Measurements from ENCODE around the gene SGO2.
"Not testable (repeated sequence)": the region's sequence is repeated elsewhere in the genome, so short reads cannot be mapped to it uniquely, and the experiment has no call there.

Gene SGO2

DNA sequence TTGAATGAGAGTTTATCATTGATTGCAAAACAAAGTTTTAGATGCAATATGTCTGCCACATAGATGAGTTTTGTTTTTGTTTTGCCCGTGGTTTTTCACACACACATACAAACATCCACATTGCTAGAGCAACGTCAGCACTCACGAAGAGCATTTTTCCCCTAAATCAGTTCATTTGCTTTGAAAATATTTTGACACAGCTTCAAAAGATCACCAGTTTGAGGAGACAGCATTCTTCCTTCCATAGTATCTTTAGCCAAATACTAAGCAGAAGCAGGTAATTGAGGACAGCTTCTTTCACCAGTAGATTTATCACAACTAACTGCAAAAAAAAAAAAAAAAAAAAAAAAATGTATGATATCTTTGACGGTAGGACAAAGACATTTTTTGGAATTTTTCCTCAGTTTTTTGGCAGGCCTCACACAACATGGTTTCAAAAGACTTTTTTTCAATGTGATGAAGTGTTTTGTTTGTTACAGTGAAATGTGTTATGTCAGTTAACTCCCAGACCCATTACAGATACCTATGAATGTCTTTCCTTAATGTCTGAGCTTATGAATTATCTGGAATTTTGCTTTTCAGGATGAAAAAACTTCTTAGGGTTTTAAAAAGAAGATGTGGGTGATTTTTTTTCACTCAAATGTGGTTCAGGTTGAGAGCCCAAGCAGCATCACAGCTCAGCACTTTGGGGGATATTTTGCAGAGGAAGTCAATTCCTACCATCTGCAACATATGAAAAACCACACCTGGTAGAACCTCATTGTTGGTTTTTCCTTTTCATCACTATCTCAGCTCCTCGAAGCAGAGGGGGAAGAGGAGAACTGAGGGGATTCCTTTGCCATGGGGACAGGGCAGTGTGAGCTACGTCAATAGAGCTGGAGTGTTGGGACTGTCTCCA, 91.4 kb downstream of the SGO2 start:
- Mint-ChIP-seq H3K27me3 (peaks cover 9% of the 10 kb centered on the region), H3K36me3 (no peaks in the 10 kb centered on the region), H3K4me3 (no peak overlapping the region), H3K9me3 (no peaks in the 10 kb centered on the region), H3K27ac (no peak overlapping the region), H3K4me1 (peaks cover 6% of the 10 kb centered on the region)
- no peak for ATAC-seq

DNA sequence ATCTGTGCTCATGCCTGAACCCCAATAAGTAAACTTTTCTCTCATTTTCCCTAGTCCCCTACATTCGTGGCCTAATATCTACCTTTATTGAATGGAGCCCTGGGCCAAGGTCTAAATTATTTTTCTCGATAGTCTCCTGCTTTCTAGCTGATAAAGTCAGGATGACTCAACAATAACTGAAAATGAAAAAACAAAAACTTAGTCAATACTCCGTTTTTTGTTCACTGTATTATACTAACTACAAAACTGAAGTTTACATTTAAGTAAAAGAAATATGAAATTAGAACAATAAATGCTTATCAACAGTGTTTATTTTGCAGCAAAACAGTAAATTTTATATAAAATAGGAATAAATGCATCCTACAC, 92.0 kb downstream of the SGO2 start:
- H3K9me3 Mint-ChIP-seq: no peaks in the 10 kb centered on the region

GRCh38 chr2:200618590-200619021, 92.6 kb downstream of the SGO2 start:
- H3K27me3 Mint-ChIP-seq: peaks cover 13% of the 10 kb centered on the region
- ATAC-seq: no peak
- no peak overlapping the region for H3K27ac Mint-ChIP-seq
- no peaks in the 10 kb centered on the region for H3K36me3 Mint-ChIP-seq
- peaks cover 6% of the 10 kb centered on the region for H3K4me1 Mint-ChIP-seq
- H3K4me3 Mint-ChIP-seq: no peak overlapping the region
- no peaks in the 10 kb centered on the region for H3K9me3 Mint-ChIP-seq

More for the DNA sequence above, 92.0 kb downstream of the SGO2 start:
- no peak overlapping the region for H3K4me3 Mint-ChIP-seq
- H3K27me3 Mint-ChIP-seq: peaks cover 9% of the 10 kb centered on the region
- no peak overlapping the region for H3K27ac Mint-ChIP-seq
- H3K36me3 Mint-ChIP-seq: no peaks in the 10 kb centered on the region
- peaks cover 6% of the 10 kb centered on the region for H3K4me1 Mint-ChIP-seq
- ATAC-seq: no peak

- Mint-ChIP-seq H3K9me3 (no peaks in the 10 kb centered on the region), H3K4me3 (no peak overlapping the region), H3K4me1 (peaks cover 6% of the 10 kb centered on the region), H3K36me3 (no peaks in the 10 kb centered on the region), H3K27ac (no peak overlapping the region), H3K27me3 (peaks cover 15% of the 10 kb centered on the region)
- no peak for ATAC-seq
Observed at GRCh38 chr2:200619279-200619678, 93.3 kb downstream of the SGO2 start.

GRCh38 chr2:200620606-200621390, 94.8 kb downstream of the SGO2 start:
- Mint-ChIP-seq H3K4me1 (peaks cover 6% of the 10 kb centered on the region), H3K27me3 (peaks cover 15% of the 10 kb centered on the region), H3K36me3 (no peaks in the 10 kb centered on the region), H3K4me3 (no peak overlapping the region), H3K9me3 (no peaks in the 10 kb centered on the region), H3K27ac (no peak overlapping the region)
- ATAC-seq: no peak

DNA sequence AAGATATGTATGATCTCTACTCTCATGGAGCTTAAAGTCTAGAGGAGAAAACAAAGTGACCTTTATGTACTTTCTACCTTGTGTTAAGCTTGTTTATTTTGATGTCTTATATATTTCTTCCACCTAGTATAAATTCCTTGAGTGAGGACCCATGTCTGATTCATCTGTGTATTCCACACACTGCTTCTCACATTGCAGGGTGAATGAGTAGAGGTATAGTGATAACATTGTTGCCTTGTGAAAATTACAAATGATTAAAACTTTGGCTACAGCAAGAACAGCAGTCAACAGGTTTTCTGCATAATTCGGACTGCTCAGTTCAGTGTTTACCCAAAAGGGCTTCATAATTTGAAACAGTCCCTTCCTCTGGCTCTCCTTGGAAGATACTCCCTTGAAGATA, 96.1 kb downstream of the SGO2 start:
- H3K27ac Mint-ChIP-seq: no peak overlapping the region
- peaks cover 6% of the 10 kb centered on the region for H3K4me1 Mint-ChIP-seq
- H3K27me3 Mint-ChIP-seq: peaks cover 15% of the 10 kb centered on the region
- ATAC-seq: no peak
- no peaks in the 10 kb centered on the region for H3K9me3 Mint-ChIP-seq
- H3K36me3 Mint-ChIP-seq: no peaks in the 10 kb centered on the region
- no peak overlapping the region for H3K4me3 Mint-ChIP-seq

DNA sequence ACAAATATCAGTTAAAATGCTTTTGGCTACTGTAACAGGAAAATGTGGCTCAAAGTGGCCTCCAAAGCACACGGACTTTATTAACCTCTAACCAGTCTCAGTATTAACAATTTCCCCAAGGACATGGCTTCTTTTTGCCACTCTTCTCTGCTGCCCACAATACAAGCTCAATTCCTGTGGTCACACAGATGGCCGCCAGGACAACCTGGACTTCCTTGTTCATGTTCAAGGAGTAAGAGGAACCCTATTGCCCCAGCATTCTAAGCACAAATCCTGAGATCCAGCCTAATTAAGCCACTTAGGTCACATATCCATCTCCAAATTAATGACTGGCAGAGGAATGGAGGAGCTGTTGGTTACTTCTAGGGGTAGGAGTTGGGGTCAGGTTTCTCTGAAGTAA, 98.0 kb downstream of the SGO2 start:
- H3K36me3 Mint-ChIP-seq: no peaks in the 10 kb centered on the region
- no peak overlapping the region for H3K4me3 Mint-ChIP-seq
- no peak for ATAC-seq
- H3K4me1 Mint-ChIP-seq: no peaks in the 10 kb centered on the region
- H3K27me3 Mint-ChIP-seq: peaks cover 32% of the 10 kb centered on the region
- H3K9me3 Mint-ChIP-seq: no peaks in the 10 kb centered on the region
- no peak overlapping the region for H3K27ac Mint-ChIP-seq

DNA sequence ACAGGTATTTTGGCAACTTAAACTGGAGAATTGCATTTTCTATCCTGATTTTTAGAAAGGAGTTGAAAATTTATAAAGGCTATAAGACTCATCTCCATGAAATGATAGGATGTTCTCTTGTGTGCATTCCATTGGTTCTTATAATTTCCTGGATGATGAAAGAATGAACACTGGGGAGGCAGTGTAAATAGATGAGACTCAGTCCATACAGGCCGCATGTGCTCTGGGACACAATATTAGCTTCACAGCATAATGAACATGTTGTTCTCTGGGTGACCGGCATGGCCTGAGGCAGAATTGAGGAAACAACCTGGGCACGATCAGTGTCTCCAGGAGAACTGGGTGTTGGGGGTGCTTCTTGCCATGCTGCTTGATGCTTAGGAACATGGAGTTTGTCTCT, 98.7 kb downstream of the SGO2 start:
- H3K9me3 Mint-ChIP-seq: no peaks in the 10 kb centered on the region
- H3K4me1 Mint-ChIP-seq: no peaks in the 10 kb centered on the region
- H3K4me3 Mint-ChIP-seq: no peak overlapping the region
- H3K36me3 Mint-ChIP-seq: no peaks in the 10 kb centered on the region
- H3K27ac Mint-ChIP-seq: no peak overlapping the region
- H3K27me3 Mint-ChIP-seq: peaks cover 38% of the 10 kb centered on the region
- no peak for ATAC-seq

- Mint-ChIP-seq H3K27ac (no peak overlapping the region), H3K4me1 (no peaks in the 10 kb centered on the region), H3K36me3 (no peaks in the 10 kb centered on the region), H3K4me3 (no peak overlapping the region), H3K27me3 (peaks cover 39% of the 10 kb centered on the region), H3K9me3 (no peaks in the 10 kb centered on the region)
- no peak for ATAC-seq
Observed at GRCh38 chr2:200625282-200625681, 99.3 kb downstream of the SGO2 start.

- H3K9me3 Mint-ChIP-seq: no peaks in the 10 kb centered on the region
Observed at GRCh38 chr2:200625958-200626363, 100.0 kb downstream of the SGO2 start.

GRCh38 chr2:200627110-200627770, 101.2 kb downstream of the SGO2 start:
- Mint-ChIP-seq H3K27me3 (peaks cover 39% of the 10 kb centered on the region), H3K9me3 (no peaks in the 10 kb centered on the region), H3K4me1 (no peaks in the 10 kb centered on the region), H3K36me3 (no peaks in the 10 kb centered on the region), H3K4me3 (no peak overlapping the region), H3K27ac (no peak overlapping the region)
- ATAC-seq: no peak

More at GRCh38 chr2:200625958-200626363, 100.0 kb downstream of the SGO2 start:
- no peak overlapping the region for H3K27ac Mint-ChIP-seq
- no peak overlapping the region for H3K4me3 Mint-ChIP-seq
- H3K4me1 Mint-ChIP-seq: no peaks in the 10 kb centered on the region
- no peaks in the 10 kb centered on the region for H3K36me3 Mint-ChIP-seq
- ATAC-seq: no peak
- H3K27me3 Mint-ChIP-seq: peaks cover 39% of the 10 kb centered on the region

GRCh38 chr2:200628461-200628860, 102.5 kb downstream of the SGO2 start:
- H3K36me3 Mint-ChIP-seq: not testable (repeated sequence)

GRCh38 chr2:200631287-200631686, 105.3 kb downstream of the SGO2 start:
- Mint-ChIP-seq H3K4me3 (no peak overlapping the region), H3K27me3 (peaks cover 25% of the 10 kb centered on the region)

More at GRCh38 chr2:200628461-200628860, 102.5 kb downstream of the SGO2 start:
- not testable (repeated sequence) for H3K4me1 Mint-ChIP-seq, H3K27ac Mint-ChIP-seq, ATAC-seq, H3K9me3 Mint-ChIP-seq, H3K4me3 Mint-ChIP-seq
- peaks cover 28% of the 10 kb centered on the region for H3K27me3 Mint-ChIP-seq

More at GRCh38 chr2:200631287-200631686, 105.3 kb downstream of the SGO2 start:
- ATAC-seq: no peak
- Mint-ChIP-seq H3K9me3 (peaks cover 3% of the 10 kb centered on the region), H3K36me3 (no peaks in the 10 kb centered on the region), H3K27ac (no peak overlapping the region), H3K4me1 (no peaks in the 10 kb centered on the region)

Measured in stimulated activated memory B cell treated with anti-CD40 and anti-IgM and Interleukin-4, amounts not matched to agents 10 μg/mL and 1 μg/mL and 100 μg/mL, for 72 hours (primary cell).